ENCODE results near the gene OR52M1.

OR52M1 gene

DNA sequence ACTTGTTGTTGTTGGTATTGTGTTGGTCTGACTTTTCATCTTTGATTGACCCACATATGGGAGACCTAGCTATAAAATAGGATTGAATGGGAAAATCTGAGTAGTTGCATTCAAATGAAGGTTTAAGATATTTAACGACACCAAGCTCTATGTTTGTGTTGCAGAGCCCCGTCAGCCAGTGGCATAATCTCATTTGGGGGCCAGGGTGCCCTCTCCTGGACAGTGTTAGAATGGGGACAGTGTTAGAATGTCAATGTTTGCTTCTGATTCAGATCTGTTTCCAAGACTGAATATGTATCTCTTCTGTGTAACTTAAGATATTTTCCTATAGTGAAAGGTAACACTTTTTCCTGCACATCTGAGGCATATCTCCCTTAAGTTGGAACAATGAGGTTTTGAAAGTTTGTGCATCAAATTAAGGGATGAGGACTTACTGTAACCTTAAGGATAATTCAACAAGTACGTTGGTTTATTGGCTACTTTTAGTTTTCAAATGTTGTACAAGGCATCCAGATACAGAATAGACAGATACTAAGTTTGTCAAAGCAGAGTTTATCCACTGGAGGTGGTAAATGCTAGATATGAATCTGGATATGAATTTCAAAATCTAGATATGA, 5.3 kb upstream of the OR52M1 start:
- no peak overlapping the region for H3K4me3 ChIP-seq (ENCODE audit: low read depth, low read length)
- TF ChIP-seq, protein P1, sequence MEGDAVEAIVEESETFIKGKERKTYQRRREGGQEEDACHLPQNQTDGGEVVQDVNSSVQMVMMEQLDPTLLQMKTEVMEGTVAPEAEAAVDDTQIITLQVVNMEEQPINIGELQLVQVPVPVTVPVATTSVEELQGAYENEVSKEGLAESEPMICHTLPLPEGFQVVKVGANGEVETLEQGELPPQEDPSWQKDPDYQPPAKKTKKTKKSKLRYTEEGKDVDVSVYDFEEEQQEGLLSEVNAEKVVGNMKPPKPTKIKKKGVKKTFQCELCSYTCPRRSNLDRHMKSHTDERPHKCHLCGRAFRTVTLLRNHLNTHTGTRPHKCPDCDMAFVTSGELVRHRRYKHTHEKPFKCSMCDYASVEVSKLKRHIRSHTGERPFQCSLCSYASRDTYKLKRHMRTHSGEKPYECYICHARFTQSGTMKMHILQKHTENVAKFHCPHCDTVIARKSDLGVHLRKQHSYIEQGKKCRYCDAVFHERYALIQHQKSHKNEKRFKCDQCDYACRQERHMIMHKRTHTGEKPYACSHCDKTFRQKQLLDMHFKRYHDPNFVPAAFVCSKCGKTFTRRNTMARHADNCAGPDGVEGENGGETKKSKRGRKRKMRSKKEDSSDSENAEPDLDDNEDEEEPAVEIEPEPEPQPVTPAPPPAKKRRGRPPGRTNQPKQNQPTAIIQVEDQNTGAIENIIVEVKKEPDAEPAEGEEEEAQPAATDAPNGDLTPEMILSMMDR (IDR thresholded peaks at IDR 0.05; ENCODE audit: insufficient read depth, low read length, missing control alignments), result peak; percentile 51
- DNase-seq (ENCODE audit: low read depth, low spot score), result no peak
- CTCF ChIA-PET, result interaction anchor here (1.0 to 7.8 kb wide), 8 partner anchors 8 to 358 kb away, joined by 3 to 123 read pairs (median 4); no protein-coding TSS in a partner anchor
- POLR2A ChIA-PET, result interaction anchor here (1.4 kb wide), 1 partner anchor 353 kb away, joined by 4 read pairs; no protein-coding TSS in a partner anchor

GRCh38 chr11:4541071-4541470, 3.9 kb upstream of the OR52M1 start:
- H3K4me3 ChIP-seq (ENCODE audit: low read depth, low read length), result no peak overlapping the region
- POLR2A ChIA-PET, result no interaction called here
- DNase-seq (ENCODE audit: low read depth, low spot score), result no peak
- CTCF ChIA-PET, result interaction anchor here (1.1 to 7.8 kb wide), 4 partner anchors 10 to 359 kb away, joined by 3 to 123 read pairs (median 39); no protein-coding TSS in a partner anchor
- TF ChIP-seq, protein P1 (IDR thresholded peaks at IDR 0.05; ENCODE audit: insufficient read depth, low read length, missing control alignments), result no peak

DNA sequence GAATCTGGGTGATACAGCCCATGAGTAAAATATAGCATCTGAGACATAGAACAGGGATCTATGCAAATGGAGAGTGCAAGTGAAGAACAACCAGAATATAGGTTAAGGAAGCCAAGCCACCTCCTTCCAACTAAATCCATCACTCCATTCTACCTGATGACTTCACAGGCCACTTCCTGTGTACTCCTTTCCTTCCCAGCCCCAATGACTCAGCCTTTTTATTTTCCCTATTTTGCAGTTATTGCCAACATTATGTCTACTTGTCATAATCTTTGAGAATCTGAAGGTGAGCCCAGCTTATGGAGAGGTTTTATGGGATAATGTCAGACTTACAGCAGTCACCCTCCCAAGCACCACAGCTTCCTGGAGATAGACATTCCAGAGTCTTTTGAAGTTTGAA, 1.4 kb upstream of the OR52M1 start:
- CTCF ChIA-PET, result interaction anchor here (6.4 to 7.8 kb wide), 2 partner anchors 356 to 361 kb away, joined by 69 to 123 read pairs; no protein-coding TSS in a partner anchor
- no peak overlapping the region for H3K4me3 ChIP-seq (ENCODE audit: low read depth, low read length)
- no peak for DNase-seq (ENCODE audit: low read depth, low spot score)
- POLR2A ChIA-PET, result no interaction called here
- TF ChIP-seq, protein P1 (IDR thresholded peaks at IDR 0.05; ENCODE audit: insufficient read depth, low read length, missing control alignments), result no peak

DNA sequence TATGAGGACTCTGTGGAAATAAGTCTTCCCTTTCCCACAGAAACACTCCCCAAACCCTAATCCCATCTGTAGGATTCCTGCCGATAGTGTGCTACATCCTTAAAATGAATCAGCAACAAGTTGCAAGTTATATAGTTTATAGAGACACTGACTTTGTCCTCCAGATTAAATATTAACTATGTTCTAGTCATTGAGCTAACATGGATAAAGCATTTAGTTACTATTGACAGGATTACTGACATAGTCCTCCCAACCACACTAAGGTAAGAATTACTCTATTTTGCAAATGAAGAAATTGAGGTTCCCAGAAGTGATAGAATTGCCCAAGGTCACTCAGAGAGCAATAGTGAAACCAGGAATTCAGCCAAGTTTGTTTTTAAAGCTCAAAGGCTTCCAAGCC, 1.9 kb downstream of the OR52M1 start:
- no peak for DNase-seq (ENCODE audit: low read depth, low spot score)
- POLR2A ChIA-PET, result no interaction called here
- TF ChIP-seq, protein P1 (IDR thresholded peaks at IDR 0.05; ENCODE audit: insufficient read depth, low read length, missing control alignments), result no peak
- H3K4me3 ChIP-seq (ENCODE audit: low read depth, low read length), result no peak overlapping the region
- CTCF ChIA-PET, result interaction anchor here (1.4 to 2.7 kb wide), 3 partner anchors 8 to 362 kb away, joined by 3 to 11 read pairs (median 6); no protein-coding TSS in a partner anchor

- POLR2A ChIA-PET, result no interaction called here
- TF ChIP-seq, protein P1 (IDR thresholded peaks at IDR 0.05; ENCODE audit: insufficient read depth, low read length, missing control alignments), result no peak
- CTCF ChIA-PET, result interaction anchor here (1.4 to 2.7 kb wide), 3 partner anchors 8 to 362 kb away, joined by 3 to 11 read pairs (median 6); no protein-coding TSS in a partner anchor
Observed at GRCh38 chr11:4547416-4547815, 2.4 kb downstream of the OR52M1 start.

DNA sequence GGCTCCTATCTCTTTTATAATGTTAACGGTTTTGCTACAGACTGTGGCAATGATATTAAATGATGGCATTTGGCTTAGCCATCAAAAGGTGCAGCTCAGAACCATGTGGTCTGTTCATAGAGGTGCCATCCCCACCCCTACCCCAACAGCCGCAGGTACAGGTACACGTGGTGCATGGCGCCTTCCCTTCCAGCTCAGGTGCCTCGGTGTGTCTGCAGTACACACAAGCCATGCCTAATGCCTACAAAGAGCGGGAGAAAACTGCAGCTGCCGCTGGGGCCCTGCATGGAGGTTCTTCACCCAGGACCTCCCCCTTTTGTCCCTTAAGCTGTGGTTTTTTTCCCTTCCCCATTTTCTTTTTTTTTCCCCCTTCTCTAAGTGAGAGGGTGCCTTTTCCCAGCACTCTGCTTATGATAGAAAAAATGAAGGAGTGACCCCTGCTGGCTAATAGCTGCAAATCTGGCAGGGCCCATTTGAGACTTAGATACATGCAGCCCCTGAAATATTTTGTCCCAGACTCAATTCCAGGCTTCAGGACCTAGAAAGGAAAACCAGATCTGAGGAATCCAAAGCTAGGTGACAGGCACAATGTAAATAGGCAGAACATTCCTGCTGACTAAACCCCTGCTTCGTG, 6.5 kb downstream of the OR52M1 start:
- POLR2A ChIA-PET, result no interaction called here
- TF ChIP-seq, protein P1 (IDR thresholded peaks at IDR 0.05; ENCODE audit: insufficient read depth, low read length, missing control alignments), result no peak
- no peak for DNase-seq (ENCODE audit: low read depth, low spot score)
- no peak overlapping the region for H3K4me3 ChIP-seq (ENCODE audit: low read depth, low read length)
- CTCF ChIA-PET, result interaction anchor here (1.0 to 3.7 kb wide), 5 partner anchors 9 to 368 kb away, joined by 3 to 24 read pairs (median 6); no protein-coding TSS in a partner anchor

More at GRCh38 chr11:4547416-4547815, 2.4 kb downstream of the OR52M1 start:
- no peak for DNase-seq (ENCODE audit: low read depth, low spot score)
- no peak overlapping the region for H3K4me3 ChIP-seq (ENCODE audit: low read depth, low read length)

Measured in AG04449 (cell line).